GM18861 (cell line): Measurements from ENCODE around the gene CEMIP.

Experiments
- ATAC-seq: cut with Tn5 transposase; IDR thresholded peaks from one replicate; pipeline ENCODE4 v1.9.1; 2021; ENCODE audit not compliant: unreplicated experiment

CEMIP gene

GRCh38 chr15:80822676-80823075 is 43.5 kb downstream of the CEMIP start:
- no peak for ATAC-seq

DNA sequence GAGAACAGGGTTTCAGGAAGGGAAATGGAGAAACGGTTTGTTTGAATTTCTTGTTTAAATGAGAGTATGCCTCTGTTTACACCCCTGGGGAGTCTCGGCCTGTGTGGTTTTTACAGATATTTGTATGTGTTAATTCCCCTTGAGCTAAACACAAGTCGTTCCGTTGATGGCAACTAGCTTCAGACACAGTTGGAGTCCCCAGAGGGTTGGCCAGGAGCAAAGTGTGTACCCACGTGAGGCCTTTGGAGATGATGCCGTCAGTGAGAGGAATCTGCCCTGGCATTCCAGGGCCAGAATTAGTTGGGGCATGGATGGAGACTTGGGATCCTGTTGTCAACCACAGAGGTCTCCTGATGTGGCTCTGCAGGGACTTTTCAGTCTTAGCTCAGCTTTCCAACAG is 44.0 kb downstream of the CEMIP start:
- ATAC-seq = no peak

DNA sequence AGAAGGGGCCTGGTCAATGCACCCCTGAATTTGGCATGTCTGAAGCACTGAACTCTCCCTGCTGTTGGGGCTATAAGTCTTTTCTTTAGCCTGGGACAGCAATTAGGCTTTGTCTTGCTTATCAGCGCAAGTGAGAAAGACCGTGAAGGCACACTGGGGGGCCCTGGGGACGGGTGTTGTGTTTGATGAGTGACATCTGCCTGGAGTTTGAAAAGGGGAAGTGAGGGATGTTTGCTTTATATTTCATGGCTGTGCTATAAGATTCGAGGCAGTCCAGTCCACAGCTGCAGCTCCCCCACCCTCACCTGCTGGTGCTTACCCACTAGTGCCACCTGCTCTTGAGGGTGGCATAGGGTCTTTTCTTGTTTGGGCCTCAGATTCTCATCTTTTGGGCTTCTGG is 44.8 kb downstream of the CEMIP start:
- no peak for ATAC-seq

- ATAC-seq = no peak
Measured at GRCh38 chr15:80825361-80826030, 46.3 kb downstream of the CEMIP start.

DNA sequence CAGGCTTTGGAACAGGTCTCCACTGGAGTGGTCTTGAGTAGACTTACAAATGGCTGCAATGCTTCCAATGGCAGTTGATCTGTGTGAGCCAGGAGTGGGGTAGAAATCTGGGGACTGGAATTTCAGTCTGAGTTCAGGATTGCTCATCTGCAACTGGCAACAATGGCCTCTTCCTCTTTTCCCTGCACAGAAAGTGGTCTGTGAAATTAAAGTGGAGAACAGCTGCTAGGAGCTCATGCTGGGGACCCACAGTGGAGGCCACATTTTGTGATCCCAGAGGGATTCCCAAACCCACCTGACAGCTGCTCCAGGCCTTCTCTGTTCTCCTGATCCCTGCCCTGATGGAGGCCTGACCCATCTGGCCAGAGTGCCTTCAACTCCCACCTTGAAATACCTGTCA is 49.6 kb downstream of the CEMIP start:
- no peak for ATAC-seq

DNA sequence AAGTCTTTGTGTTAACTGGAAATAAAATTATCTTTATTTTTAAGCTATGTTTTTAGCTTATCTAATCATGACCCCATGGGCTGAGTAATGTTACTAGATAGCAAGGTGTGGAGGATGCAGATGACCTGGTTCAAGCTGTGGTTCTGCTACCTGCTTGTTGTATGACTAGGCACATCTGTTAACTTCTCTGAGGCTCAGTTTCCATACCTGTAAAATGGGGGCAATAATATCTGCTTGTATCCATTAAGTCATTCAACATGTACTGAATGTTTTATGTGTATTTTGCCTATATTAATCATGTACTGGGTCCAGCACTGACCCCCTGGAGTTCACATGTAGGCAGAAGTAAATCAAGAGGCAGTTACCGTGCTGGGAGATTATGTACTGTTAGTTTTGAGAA is 51.5 kb downstream of the CEMIP start:
- ATAC-seq = no peak

GRCh38 chr15:80831192-80831591 is 52.0 kb downstream of the CEMIP start:
- ATAC-seq = no peak

GRCh38 chr15:80831606-80832224 is 52.5 kb downstream of the CEMIP start:
- ATAC-seq = no peak

DNA sequence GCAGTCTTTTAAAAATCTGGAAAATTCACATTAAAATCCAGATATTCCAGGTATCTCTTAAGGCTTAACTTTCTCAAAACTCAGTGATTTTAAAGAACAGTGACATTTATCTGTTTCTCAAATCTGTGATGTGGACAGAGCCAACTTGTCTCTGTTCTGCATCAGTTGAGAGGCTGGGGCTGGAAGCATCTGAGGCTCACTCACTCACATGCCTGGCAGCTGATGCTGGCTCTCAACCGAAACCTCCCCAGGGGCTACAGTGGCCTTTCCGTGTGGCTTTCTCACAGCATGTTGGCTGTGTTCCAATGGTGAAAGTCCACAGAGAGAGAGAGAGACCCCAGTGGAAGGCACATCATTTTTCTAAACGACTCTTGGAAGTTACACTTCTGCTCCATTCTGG is 53.5 kb downstream of the CEMIP start:
- no peak for ATAC-seq

GRCh38 chr15:80834402-80834801 is 55.2 kb downstream of the CEMIP start:
- ATAC-seq = no peak

- no peak for ATAC-seq
Measured at GRCh38 chr15:80834906-80835305, 55.7 kb downstream of the CEMIP start.

DNA sequence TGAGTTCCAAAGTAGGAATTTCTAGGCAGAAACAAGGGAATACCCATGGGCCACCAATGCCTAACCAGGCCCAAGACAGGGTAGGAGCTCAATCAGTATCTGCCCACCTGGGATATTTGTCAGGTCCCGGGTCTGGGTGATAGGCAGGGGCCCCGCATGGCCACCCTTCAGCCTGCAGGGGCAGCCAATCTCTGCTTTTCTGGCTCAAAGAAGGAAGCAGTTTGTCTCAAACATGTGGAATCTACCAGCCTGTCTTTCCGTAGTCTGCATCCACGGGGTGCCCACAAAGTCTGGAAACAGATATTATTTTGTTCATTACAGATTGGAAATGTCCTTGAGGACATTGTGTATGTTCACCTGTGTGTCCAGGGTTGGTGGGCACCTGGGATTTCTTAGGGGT is 56.2 kb downstream of the CEMIP start:
- ATAC-seq = no peak

DNA sequence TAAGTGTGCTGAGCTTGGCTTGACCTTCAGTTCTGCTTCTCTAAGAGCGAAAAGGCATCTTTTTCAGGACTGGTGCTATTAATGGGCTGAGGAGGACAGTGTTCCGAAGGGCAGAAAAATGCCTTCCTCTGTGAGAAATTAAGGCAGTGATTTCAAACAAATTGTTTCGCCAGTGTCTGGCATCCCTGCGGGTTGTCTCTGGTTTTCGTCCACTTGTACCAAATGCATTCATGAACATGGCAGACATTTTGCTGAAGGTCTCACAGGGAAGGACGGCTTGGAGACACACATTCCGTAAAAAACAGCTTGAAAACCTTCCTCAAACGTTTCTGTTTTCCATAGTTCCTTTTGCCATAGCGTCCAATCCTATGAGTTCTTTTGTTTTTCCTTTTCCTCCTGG is 57.1 kb downstream of the CEMIP start:
- ATAC-seq = no peak

DNA sequence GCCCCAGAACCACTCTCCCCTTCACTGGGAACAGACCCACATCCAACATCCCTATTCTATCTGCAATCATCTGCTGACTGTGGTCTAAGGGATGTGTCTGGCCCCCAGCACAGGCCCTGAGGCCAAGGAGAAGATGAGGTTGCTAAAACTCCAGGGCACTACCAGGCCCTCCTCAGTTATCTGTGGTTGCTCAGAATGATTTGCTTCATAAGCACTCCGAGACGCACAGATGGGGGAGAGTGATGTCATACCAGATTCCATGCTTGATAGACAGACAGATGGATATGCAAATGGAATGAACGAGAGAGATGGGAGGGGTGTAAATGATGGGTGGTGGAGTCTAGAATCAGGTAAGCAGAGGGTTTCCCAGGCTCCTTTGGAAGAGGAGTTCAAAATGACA is 57.8 kb downstream of the CEMIP start:
- ATAC-seq = no peak

DNA sequence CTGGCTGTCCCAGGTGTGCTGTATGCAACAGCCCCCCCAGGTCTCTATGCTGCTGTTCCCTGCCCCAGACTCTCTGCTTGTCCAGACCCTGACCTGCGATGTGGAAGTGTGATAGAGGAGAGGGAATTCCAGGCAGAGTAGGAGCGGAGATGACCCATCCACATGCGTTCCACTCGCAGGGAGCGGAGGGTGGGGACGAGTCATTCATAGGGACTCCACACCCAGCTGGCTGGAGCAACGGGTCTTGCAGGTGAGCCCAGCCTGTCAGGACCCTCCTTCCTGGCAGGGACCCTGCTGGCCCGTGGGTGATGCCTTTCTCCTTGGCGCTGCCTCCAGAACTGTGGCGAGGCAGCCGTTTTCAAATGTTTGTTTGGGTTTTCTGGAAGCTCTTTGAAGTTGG is 58.8 kb downstream of the CEMIP start:
- no peak for ATAC-seq

- ATAC-seq = no peak
Measured at GRCh38 chr15:80838666-80839065, 59.5 kb downstream of the CEMIP start.

DNA sequence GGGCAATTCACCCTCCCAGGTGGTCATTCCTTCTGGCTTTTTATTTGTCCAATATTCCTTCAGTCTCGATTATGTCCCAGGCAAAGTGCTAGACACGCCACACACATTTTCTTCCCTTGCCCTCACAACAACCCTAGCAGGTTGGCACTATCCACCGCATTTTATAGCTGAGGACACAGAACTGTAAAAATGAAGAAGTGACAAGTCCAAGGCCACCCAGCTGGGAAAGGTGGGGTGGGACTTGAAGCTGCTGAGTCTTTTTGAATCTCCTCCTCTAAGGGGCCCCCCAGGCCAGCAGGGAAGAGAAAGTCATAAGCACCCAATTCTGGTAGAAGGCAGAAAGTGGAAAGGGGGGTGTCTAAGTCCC is 60.6 kb downstream of the CEMIP start:
- no peak for ATAC-seq

DNA sequence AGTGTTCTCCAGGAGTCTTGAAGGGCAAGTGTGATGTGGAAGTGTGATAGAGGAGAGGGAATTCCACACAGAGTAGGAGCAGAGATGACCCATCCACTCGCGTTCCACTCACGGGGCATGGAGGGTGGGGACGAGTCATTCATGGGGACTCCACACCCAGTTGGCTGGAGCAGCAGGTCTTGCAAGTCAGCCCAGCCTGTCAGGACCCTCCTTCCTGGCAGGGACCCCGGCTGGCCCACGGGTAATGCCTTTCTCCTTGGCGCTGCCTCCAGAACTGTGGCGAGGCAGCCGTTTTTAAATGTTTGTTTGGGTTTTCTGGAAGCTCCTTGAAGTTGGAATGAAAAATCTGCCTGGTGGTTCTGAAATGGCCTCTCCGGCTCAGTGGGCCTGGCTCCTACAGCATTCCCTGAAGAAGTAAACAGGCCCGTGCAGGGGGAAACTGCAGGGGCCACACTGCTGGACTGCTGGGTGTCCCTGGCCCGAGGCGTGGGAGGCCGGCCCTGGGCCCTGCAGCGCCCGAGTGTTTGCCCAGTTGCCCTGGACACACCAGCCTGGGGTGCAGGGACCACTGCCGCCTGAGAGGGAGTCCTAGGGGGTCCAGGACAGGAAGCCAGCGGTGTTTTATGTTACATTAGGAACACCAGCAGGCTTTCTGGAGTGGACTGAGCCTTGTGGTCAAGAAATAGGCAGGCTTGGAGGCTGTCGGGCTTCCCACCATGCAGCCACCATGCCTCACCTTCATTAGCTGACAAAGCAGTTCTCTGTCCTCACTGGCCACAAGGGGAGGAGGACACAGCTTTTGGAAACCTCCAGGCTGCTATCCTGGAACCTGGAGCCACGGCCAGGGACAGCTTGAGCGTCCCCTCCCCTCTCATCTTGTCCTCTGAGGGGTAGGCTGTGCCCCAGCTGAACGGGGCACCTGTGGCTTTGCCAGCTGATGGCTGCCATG is 61.3 kb downstream of the CEMIP start:
- ATAC-seq = no peak

GRCh38 chr15:80841541-80841940 is 62.4 kb downstream of the CEMIP start:
- no peak for ATAC-seq

DNA sequence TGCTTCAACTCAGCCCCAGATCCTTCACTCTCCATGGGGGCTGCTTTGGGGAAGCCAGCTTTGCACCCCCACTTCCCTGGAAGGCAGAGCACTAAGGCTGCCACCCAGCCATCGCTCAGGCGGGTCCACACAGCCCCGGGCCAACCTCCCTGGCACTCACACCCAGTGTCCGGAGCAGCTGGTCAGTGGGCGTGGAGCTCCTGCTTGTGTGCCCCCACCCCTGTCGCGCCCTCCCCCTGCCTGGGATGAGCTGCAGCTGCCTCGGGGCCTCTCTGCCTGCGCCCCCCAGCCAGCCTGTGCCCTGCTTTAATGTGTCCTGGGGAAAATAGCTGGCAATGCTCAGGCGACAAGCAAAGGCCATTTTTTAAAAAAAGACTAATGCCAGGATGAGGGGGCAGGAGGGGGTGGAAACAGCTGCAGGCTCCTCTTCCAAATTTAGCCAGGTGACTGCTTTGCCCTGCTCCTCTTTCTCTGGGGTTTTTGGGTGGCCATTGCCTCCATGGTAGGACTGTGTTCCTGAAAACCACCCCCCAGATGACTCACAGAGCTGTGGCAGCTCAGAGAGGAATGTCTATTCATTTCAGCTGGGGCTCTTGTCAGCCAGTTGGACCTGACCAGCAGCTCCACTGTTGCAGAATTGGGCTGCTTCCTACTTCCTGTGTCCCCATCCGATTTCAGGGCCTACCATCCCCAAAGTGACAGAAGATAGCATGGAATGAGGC is 65.0 kb downstream of the CEMIP start:
- no peak for ATAC-seq

DNA sequence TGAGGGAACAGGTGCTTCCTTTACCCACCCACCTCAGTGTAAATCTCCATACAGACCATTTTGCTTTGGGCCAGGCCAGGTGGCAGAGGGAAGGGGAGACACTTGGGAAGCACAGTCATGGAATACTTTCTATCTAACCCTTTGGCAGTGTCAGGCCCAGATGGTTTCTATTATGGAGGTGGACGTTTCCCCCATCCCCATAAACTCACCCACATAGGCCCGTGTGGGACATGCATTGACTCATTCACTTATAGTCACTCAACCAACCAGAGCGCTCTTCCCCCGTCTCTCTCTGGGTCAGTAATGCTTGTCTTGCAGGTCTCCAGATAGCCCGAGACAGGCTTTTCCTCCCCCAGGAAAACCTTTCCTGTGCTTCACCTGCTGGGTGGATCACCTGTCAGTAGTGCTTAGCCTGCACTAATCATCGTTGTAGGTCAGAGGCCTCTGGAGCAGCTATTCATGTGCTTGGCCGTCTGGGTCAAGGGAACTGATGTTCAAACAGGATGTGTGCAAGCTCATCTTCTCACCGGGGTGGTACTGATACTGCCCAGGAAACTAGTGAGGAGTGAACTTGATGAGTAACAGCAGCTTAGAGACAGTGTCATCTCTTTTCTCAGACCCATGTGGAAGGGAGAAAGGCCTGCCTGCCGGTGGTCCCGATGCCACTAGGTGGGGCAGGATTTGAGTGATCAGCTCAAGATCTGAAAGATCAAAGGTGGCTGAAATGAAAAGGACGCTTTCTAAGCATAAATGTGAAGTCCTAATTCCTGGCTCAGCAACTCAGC is 67.1 kb downstream of the CEMIP start:
- no peak for ATAC-seq
